HG02970 (cell line): ENCODE results near the gene DNAH10.

ENCODE experiments used
- ATAC-seq: cut with Tn5 transposase; IDR thresholded peaks from one replicate; pipeline ENCODE4 v1.9.1; 2021; ENCODE audit warnings: mild to moderate bottlenecking, moderate library complexity, moderate number of reproducible peaks; ENCODE audit not compliant: unreplicated experiment, low FRiP score

DNAH10 gene

DNA sequence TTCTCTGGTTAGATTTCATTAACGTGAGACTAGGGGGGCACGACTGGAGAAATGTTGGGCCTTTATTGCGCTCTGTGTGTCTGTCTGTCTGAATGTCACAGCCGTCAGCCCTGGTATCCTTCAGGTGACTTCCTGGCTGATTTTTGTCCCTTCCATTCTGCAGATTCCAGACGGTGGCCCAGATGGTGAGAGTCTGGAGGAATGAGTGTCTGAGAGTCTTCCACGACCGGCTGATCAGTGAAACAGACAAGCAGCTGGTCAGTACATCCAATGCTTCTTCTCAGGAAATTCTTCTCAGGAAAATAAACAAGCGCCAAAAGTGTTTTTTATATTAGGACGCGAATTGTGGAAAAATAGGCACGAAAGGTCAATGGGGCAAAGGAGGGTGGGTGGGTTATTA lies 117.0 kb downstream of the DNAH10 start:
- no peak for ATAC-seq

DNA sequence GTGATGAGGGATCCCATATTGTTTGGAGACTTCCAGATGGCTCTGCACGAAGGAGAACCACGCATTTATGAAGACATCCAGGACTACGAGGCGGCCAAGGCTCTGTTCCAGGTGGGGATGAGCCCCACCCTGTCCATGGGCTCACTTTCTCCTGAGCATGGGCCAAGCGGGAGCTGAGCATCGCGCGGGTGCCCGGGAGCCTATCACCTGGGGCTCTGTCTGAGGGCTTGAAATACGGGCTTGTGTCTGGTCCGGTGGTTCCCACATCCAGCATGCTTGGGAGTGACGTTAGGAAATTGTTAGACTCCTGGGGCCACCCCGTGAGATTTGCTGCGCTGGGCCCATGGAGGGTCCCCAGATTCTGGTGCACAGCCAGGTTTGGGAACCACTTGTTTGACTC lies 117.6 kb downstream of the DNAH10 start:
- no peak for ATAC-seq

DNA sequence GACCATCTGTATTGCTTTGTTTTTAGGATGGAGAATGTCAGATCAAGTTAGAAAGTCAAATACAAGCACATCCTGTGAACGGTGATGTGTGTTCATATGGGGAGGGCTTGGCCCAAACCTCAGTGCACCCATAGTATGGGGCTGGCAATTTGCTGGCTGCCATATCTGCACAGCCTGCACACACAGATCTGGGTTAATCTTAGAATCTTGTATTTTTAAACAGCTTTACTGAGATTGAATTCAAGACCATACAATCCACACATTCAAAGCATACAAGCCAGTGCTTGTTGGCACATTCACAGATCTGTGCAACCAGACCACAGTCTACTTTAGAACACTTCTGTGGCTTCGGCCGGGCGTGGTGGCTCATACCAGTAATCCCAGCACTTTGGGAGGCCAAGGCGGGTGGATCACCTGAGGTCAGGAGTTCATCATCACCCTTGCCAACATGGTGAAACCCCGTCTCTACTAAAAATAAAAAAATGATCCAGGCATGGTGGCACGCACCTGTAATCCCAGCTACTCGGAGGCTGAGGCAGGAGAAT lies 120.1 kb downstream of the DNAH10 start:
- ATAC-seq = no peak

DNA sequence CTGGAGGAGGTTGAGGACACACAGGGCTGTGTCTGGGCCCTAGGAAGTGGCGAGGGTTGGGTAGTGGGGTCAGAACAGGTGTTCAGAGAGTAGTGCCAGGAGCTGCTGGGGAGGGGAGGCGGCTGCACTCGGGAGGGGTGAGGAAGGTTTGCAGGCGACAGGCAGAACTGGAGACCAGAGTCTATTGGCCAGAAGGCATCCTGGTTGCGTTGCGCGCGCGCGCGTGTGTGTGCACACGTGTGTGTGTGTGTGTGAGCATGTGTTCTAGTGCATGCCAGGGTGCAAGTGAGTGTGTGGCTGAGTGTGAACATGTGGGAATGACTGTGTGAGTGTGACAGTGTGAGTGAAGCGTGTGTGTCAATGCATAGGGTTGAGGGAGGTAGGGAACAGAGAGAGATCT lies 124.2 kb downstream of the DNAH10 start:
- ATAC-seq = no peak

DNA sequence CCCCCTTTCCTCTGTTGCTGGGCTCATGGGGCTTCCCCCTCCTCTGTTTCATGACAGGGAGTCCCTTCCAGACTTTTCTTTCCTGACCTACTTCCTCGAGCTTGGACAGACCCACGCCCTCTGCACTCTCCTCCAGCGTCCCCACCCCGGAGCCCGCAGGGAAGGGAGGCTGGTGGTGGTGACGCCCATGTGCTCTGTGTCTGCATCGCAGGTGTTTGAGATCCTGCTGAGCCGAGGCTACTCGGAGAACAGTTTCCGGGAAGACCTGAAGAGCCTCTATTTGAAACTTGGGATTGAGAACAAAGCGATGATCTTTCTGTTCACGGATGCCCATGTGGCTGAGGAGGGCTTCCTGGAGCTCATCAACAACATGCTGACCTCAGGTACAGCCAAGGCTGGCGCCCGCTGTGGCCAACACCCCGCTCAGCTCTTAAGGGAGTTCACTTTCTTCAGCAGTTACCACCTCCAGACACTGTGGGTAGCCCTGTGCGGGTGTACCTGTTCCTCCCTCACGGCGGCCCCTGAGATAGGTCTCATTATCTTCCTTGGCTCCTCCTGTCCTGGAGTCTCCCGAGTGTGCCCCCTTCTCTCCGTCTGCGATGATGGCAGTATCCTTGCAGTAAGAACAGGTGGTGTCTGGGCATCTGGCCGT lies 125.0 kb downstream of the DNAH10 start:
- ATAC-seq = no peak

DNA sequence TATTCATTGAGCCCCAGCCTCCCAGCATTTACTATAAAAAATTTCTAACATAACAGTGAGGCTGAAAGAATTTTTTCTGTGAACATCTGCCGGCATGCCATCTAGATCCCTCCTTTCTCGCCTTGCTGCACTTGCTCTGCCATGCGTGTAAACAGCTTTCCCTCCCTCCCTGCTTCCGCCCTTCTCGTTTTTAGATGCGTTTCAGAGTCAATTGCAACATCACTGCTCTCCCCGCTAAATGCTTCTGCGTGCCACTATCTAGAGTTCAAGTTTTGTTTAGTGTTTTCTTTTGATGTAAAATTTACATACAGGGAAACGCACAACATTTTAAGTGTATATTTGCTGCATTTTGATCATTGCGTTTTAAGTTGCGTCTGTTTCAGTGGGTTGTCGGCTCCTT lies 126.9 kb downstream of the DNAH10 start:
- no peak for ATAC-seq

DNA sequence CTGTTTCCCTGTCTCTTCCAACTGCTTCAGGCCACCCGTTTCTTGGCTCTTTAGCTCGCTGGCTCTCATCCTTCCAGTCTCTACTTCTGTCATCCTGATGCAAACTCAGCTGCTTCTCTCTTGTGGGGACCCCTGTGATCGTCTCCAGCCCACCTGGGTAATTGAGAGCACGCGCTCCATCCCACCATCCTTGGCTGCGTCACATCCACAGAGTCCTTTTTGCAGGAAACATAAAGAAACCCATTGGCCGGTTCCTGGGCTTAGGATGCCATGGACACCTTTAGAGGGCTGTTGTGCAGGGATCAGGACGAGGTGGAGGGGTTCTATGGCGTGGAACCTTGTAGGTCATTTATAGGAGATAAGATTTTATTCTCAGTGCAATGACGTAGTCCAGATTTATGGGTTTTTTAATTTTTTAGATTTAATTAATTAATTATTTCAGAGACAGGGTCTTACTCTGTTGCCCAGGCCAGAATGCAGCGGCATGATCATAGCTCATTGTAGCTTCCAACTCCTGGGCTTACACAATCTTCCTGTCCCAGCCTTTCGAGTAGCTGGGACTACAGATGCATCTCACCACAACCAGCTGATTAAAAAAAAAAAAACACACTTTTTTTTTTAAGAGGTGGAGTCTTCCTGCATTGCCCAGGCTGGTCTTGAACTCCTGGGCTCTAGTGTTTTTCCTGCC lies 127.9 kb downstream of the DNAH10 start:
- ATAC-seq = no peak

DNA sequence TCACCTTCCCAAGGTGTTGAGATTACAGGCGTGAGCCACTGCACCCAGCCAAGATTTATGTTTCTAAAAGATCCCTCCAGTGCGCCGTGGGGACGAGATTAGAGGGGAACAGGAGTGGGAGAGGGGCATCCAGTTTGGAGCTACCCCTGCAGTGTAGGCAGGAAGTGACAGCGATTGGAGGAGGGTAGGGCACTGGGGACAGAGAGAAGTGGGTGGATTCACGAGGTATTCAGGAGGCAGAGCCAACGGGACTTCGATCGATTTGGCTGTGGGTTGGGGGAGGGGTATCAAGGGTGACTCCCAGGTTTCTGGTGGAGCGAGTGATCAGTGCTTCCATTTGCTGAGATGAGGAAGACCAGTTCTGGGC lies 128.4 kb downstream of the DNAH10 start:
- ATAC-seq = no peak

DNA sequence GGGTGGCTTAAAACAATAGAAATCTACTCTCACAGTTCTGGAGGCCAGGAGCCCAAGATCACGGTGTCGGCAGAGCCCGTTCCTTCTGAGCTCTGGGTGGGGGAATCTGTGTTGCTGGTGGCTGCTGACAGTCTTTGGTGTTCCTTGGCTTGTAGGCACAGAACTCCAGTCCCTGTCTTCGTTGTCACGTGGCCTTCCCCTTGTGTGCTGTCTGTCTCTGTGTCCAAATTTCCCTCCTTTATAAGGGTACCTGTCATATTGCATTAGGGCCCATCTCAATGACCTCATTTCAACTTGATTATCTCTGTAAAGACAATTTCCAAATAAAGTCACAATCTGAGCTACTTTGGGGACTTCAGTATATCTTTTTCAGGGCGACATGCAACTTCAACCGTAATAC lies 128.9 kb downstream of the DNAH10 start:
- ATAC-seq = no peak

DNA sequence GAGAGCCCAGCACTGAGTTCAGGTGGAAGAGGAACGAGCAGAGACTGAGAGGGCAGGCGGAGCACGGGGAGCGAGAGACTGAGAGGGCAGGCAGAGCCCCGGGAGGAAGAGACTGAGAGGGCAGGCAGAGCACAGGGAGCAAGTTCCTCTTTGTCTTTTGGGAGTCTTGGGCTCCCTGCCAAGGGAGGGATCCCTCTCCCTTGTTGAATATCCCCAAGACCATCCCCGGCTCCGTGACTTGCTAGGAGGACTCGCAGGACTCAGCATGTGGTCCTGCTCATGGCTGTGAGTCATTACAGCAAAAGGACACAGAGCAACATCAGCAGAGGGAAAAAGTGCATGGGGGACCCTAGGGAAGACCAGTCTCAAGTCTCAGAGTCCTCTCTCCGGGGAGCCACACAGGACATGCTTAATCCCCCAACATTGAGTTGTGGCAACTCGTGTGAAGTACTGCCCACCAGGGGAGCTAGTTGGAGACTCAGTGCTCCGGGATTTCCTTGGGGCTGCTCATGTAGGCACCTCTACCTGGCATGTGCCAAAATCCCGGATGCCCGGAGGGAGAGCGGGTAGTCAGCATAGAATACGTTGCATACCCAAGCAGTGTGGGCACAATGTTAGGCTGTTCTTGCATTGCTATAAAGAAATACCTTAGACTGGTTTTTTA lies 129.5 kb downstream of the DNAH10 start:
- ATAC-seq = no peak

DNA sequence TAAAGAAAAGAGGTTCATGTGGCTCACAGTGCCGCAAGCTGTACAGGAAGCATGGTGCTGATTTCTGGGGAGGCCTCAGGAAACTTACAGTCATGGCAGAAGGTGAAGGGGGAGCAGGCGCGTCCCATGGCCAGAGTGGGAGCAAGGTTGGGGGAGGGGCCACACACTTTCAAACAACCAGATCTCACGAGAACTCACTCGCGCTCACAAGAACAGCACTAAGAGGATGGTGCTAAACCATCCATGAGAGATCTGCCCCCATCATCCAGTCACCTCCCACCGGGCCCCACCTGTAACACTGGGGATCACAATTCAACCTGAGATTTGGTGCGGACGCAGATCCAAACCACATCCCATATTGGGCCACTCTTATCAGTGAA lies 130.1 kb downstream of the DNAH10 start:
- no peak for ATAC-seq

DNA sequence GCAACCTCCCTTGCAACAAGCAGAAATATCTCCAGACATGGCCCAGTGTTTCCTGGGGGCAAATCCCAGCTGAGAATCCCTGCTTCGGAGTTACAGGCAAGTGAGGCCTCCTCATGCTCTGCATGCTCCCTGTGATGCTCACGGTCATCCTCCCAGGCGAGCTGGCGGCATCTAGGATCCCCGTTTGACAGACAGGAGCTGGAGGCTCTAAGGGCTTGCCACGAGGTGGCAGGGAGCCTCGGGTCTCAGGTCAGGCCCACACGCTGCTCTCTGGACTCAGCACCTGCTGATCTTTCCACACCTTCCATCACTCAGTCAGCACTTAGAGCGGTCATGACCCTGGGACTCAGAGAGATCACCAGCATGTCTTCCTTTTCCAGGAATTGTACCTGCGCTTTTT lies 130.8 kb downstream of the DNAH10 start:
- no peak for ATAC-seq

DNA sequence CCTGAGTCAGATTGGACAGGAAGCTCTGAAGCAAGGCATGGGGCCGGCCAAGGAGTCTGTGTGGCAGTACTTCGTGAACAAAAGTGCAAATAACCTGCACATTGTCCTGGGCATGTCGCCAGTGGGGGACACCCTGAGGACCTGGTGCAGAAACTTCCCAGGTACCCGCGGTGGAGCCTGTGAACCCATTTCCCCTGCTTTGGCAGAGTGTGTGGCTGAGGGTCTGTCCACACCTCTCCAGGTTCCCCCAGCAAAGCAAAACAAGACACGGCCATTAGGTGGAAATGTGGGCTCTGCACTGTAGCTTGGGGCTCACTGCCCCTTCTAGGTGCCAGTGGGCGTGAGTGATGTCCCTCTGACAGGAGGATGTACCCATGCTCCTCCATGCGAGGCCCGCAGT lies 131.2 kb downstream of the DNAH10 start:
- no peak for ATAC-seq

DNA sequence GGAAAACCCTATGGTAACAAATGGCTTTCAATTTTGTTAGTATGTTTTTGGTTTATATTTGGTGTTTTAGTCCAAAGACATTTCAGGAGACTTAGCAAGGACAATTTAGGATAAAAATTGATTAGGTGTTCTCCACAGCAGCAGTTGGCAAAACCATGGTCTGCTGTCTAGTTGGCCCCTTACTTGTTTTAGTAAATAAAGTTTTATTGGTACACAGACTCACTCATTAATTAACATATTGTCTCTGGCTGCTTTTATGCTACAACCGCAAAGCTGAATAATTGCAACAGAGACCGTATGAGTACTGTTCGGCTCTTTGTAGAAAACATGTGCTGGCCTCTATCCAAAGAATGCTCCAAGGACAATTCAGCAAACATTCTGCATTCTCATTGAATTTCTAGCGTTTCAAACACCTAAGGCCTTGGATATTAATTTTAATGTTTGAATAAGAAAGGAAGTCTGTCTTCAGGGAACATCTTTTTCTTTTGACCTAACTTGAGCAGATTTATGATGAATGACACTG lies 132.8 kb downstream of the DNAH10 start:
- no peak for ATAC-seq

DNA sequence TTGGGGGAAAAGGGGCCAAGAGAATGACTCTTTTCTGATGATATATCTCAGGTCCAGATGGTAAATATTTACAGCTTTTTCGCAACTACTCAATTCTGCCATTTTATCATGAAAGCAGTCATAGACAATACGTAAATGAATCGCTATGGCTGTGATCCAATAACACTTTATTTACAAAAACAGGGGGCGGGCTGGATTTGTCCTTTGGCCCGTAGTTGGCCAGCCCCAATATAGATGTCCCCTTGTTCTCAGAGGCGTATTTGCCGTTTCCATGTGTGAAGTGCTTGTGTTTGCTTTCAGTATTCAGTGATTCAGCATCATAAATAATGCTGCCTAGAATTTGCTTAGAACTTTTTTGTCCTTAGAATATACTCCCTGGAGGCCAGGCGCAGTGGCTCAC lies 133.3 kb downstream of the DNAH10 start:
- ATAC-seq = no peak

DNA sequence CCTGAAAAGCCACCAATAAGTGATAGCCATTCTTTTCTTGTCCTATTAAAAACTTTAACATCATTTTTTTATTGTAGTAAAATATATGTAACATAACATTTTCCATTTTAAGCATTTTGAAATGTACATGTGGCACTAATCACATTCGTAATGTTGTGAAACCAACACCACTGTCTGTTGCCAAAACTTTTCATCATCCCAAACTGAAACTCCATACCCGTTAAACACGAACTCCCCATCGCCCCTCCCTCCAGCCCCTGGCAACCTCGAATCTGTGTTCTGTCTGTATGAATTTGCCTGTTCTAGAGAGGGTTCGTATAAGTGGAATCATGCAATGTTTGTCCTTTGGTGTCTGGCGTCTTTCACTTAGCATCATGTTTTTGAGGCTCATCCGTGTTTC lies 134.7 kb downstream of the DNAH10 start:
- ATAC-seq = no peak

DNA sequence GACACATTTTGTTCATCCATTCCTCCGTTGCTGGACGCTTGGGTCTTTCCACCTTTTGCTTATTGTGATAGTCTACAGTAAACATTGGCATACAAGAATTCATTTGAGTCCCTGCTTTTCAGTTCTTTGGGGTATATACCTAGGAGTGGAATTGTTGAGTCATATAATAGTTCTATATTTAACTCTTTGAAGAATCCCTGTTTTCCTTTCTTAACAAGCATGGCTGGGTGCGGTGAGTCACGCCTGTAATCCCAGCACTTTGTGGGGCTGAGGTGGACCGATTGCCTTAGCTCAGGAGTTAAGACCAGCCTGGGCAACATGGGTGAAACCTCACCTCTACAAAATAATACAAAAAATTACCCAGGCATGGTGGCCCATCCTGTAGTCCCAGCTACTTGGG lies 135.1 kb downstream of the DNAH10 start:
- no peak for ATAC-seq

DNA sequence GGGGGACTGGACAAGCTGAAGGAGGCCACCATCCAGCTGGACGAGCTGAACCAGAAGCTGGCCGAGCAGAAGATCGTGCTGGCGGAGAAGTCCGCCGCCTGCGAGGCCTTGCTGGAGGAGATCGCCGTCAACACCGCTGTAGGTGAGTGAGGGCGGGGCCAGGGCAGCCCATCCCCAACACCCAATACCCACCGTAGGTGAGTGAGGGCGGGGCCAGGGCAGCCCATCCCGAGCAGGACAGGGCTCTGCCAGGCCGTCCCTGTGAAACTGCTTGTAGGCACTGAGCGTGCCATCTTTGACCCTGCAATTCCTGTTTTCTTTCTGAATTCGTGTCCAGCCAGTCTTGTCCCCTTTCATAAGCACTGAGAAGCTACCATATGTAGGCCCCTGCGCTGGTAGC lies 136.6 kb downstream of the DNAH10 start:
- no peak for ATAC-seq

DNA sequence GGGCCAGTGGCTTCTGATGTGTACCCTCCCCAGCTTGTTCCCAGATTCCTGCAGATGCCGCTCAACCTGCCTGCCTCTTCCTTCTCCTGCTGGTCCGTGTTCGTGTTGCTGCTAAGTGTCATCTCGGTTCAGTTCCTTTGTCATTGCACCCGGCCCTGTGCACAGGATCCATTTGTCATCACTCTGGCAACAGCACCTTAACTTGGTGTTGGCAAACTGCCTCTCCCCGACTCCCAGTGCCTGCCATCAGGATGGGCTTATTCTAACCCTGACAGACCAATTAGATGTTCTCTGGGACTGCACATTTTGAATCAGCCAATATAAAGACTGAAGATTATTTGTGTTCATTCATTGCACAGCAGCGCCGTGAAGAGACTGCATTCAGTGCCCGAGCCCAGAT lies 137.3 kb downstream of the DNAH10 start:
- ATAC-seq = no peak

DNA sequence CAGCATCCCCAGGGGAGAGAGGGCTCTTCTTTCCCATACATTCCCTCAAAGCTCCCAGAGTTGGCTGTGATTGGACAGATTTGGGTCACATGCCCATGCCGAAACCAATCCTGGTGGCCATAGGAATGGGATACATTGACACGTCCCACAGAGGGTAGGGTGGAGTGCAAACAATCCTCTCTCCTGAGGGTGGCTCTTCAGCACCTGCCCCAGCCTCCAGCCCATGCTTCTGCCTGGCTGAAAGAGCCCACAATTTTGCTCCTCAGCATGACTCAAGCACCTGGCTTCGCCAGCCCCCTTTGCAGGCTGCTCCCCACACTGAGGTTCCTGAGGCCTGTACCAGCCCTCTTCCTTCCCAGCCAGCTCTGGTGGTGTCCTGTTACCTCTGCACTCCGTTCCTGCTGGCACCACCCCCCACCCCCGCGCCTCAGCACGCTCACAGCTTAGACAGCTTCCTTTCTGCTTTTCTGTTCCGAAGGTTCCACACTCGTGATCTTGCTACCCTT lies 138.8 kb downstream of the DNAH10 start:
- ATAC-seq = no peak

DNA sequence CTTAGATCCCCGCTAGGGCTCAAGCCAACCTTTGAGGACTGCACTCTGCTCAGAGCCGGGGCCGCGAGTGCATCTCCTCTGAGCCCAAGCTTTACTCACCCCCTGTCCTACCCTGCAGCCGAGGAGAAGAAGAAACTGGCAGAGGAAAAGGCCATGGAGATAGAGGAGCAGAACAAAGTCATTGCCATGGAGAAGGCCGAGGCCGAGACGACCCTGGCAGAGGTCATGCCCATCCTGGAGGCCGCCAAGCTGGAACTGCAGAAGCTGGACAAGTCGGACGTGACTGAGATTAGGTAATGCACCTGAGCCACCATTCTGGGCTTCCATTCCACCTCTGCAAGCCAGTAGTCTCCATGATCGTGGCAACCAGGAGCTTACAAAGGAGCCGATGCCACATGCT lies 140.7 kb downstream of the DNAH10 start:
- ATAC-seq = no peak
